WI38 (cell line): Measurements from ENCODE around the gene CDK5RAP2.
A peak's percentile ranks its signal among the peaks of the same experiment; 100 is the strongest.

Source experiments
- H3K4me3 ChIP-seq: 2 replicates; pipeline ENCODE4 v1.5.1; 2011; ENCODE audit warnings: low read depth, mild to moderate bottlenecking, control low read depth, low read length
- CTCF ChIP-seq: IDR thresholded peaks from 2 replicates; pipeline ENCODE4 v1.5.1; 2012; ENCODE audit warnings: low read depth, mild to moderate bottlenecking, control low read depth, low read length

CDK5RAP2 gene

GRCh38 chr9:120440791-120441190 is 139.2 kb downstream of the CDK5RAP2 start:
- H3K4me3 ChIP-seq = no peak overlapping the region
- no peak for TF ChIP-seq CTCF

- no peak for TF ChIP-seq CTCF
- H3K4me3 ChIP-seq = no peak overlapping the region
Observed at GRCh38 chr9:120439926-120440325, 140.0 kb downstream of the CDK5RAP2 start.

GRCh38 chr9:120438836-120439546 is 141.0 kb downstream of the CDK5RAP2 start:
- peak; percentile 38 for TF ChIP-seq CTCF
- no peak overlapping the region for H3K4me3 ChIP-seq

GRCh38 chr9:120438111-120438510 is 141.9 kb downstream of the CDK5RAP2 start:
- no peak overlapping the region for H3K4me3 ChIP-seq

GRCh38 chr9:120436983-120437475 is 142.9 kb downstream of the CDK5RAP2 start:
- no peak for TF ChIP-seq CTCF
- no peak overlapping the region for H3K4me3 ChIP-seq

More at GRCh38 chr9:120438111-120438510, 141.9 kb downstream of the CDK5RAP2 start:
- no peak for TF ChIP-seq CTCF

- TF ChIP-seq CTCF = no peak
Observed at GRCh38 chr9:120436446-120436845, 143.5 kb downstream of the CDK5RAP2 start.

GRCh38 chr9:120435091-120435490 is 144.9 kb downstream of the CDK5RAP2 start:
- no peak for TF ChIP-seq CTCF

More at GRCh38 chr9:120436446-120436845, 143.5 kb downstream of the CDK5RAP2 start:
- H3K4me3 ChIP-seq = no peak overlapping the region

More at GRCh38 chr9:120435091-120435490, 144.9 kb downstream of the CDK5RAP2 start:
- peak overlapping the region; percentile 29; the same call in 1 of the 2 replicates for H3K4me3 ChIP-seq
